SJCRH30 (cell line): Measurements from ENCODE around the gene OR52W1. TPM values are rescaled to one million over a fixed set of nuclear protein-coding genes. Genes with fewer than 3 reads are reported as not detected.

Experiments used
- DNase-seq, 2 experiments: peaks; one replicate each; pipeline ENCODE4 v3.0.0-alpha.2; 2015 to 2020
- H3K27ac ChIP-seq: fragments of 250-450 bp; sonication (Bioruptor Pico); 2 replicates; pipeline ENCODE4 v1.5.1; 2020; ENCODE audit warnings: mild to moderate bottlenecking, moderate library complexity
- H3K27me3 ChIP-seq: fragments of 250-450 bp; sonication (Bioruptor Pico); 2 replicates; pipeline ENCODE4 v1.5.1; 2020; ENCODE audit warnings: mild to moderate bottlenecking, moderate library complexity
- H3K36me3 ChIP-seq: fragments of 250-450 bp; sonication (Bioruptor Pico); 2 replicates; pipeline ENCODE4 v1.5.1; 2020; ENCODE audit warnings: mild to moderate bottlenecking, moderate library complexity
- H3K4me1 ChIP-seq: fragments of 250-450 bp; sonication (Bioruptor Pico); 2 replicates; pipeline ENCODE4 v1.5.1; 2020; ENCODE audit warnings: mild to moderate bottlenecking, moderate library complexity
- H3K4me3 ChIP-seq: fragments of 250-450 bp; sonication (Bioruptor Pico); 2 replicates; pipeline ENCODE4 v1.5.1; 2020; ENCODE audit warnings: mild to moderate bottlenecking, moderate library complexity
- H3K9me3 ChIP-seq: fragments of 250-450 bp; sonication (Bioruptor Pico); replicated peaks from 2 replicates; pipeline ENCODE4 v1.5.1; 2020; ENCODE audit warnings: mild to moderate bottlenecking, moderate library complexity
- total RNA-seq: library from RNA; depleted of rRNA; stranded (reverse); fragments of >200 nt; shearing (Covaris generic); gene quantifications from 2 replicates; pipeline ENCODE4 v1.2.3, GENCODE V29; 2014

OR52W1 gene
- total RNA-seq, 1 experiment from 2014 or later = not detected

DNA sequence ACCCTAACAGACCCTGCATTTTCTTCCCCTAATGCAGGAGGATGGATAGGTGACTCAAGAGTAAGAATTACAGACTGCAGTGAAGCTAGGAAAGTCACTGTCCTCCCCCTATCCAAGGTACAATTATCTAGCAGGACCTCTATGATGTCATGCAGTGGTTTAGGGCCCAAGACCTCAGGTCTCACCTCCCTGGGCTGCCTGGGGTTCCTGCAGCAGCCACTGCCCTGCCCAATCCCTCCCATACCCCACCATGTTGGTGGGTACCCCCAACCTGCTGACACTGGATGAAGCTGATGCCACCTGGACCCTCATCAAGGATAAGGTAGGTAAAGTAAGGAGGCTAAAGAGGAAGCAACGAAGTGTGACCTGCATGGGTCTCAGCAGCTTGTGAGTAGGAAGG is 6.3 kb downstream of the OR52W1 start, which contains the start of gene C11orf42:
TSS of gene C11orf42 (plus strand) at position 192 of the 400 bp plus-strand sequence. CDS start at position 251, 59 bp downstream.
- Histone ChIP-seq H3K4me3 (no peak within 1 kb of the TSS), H3K36me3 (no peaks in the 10 kb centered on the region), H3K4me1 (no peaks in the 10 kb centered on the region), H3K9me3 (no peaks in the 10 kb centered on the region), H3K27ac (no peak within 1 kb of the TSS), H3K27me3 (no peaks in the 10 kb centered on the region)
- DNase-seq = no peak

DNA sequence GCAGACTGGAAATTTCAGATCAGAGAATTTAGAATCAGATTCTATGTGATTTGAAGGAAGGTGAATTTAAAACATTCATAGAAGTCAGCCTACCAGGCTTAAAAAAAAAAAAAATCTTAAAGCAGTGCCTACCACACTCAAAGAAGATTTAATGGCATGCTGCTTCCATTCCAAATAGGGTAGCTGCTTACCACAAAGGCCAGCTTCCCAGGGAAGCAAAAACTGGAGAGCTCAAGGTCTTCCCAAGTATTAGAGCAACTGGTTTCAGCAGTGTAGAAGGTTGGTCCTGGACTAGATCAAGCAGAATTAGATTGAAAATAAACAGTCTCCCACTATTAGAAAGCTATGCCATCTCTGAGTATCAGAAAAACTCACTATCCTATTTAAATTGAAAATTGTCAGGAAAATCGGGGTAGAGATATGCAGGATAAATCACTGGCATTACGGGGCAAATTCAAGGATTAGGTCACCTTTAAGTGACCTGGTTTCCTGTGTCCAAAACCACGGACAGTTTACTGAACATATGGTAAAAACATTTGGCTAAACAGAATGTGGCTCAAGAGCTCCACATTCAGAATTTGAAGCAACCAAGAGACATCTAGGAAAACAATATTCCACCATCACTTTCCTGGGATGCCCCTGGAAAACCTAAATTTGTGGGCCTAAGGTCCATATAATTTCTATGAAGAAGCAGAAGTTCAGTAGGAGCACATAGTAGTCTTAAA is 7.6 kb downstream of the OR52W1 start:
- no peak overlapping the region for H3K4me3 ChIP-seq
- no peak overlapping the region for H3K27ac ChIP-seq
- H3K36me3 ChIP-seq = no peaks in the 10 kb centered on the region
- H3K4me1 ChIP-seq = no peaks in the 10 kb centered on the region
- H3K9me3 ChIP-seq = no peaks in the 10 kb centered on the region
- no peaks in the 10 kb centered on the region for H3K27me3 ChIP-seq
- DNase-seq = no peak

DNA sequence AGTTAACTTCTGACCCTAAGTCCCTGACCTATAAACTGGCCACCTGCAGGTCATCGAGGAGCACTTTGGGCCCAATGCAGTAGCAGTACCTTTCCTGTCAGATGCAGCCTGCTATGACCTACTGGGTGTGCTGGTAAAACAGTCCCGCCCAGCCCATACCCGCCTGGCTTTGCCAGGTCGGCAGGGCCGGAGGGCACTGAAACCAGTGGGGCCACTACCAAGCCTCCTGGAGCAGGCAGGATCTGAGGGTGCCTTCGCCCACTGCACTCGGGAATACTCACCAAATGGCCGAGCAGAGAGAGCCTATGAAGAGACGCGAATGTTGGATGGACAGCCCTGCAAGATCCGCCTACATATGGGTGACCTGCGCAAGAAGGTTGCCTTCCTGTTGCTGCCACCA is 10.8 kb downstream of the OR52W1 start:
- no peak overlapping the region for H3K4me3 ChIP-seq
- no peaks in the 10 kb centered on the region for H3K27me3 ChIP-seq
- H3K36me3 ChIP-seq = peaks cover 6% of the 10 kb centered on the region; the same call in 1 of the 2 replicates
- H3K27ac ChIP-seq = no peak overlapping the region
- no peaks in the 10 kb centered on the region for H3K9me3 ChIP-seq
- no peak for DNase-seq
- no peaks in the 10 kb centered on the region for H3K4me1 ChIP-seq

DNA sequence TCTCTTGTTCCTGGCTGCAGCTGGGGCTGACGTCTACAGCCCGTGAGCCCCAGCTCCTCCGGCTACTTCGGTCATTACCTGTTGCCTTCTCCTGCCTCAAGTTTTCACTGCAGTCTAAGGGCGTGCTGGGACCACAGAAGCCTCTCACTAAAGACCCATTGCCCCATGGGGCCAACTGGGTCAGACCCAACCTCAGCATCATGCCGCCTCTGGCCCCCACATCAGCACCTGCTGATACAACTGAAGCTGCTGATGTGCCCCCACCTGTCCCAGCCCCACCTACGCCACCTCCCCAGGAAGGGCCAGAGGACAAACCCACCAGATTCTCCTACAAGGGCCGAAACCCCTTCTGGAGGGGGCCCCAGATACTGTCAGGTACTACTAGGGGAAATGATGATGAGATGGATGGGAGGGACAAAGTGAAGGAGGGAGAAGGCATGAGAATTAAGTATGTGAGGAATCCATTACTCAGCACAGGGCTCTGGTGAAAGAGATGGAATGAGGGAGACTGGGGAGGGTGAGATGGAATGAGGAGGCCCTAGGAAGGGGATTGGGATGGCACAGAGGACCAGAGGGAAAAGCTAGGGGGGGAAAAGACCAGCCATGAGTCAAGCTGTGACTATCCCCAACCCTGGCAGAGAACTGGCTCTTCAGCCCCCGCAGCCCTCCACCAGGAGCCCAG is 11.4 kb downstream of the OR52W1 start:
- no peak for DNase-seq
- Histone ChIP-seq H3K36me3 (peaks cover 6% of the 10 kb centered on the region; the same call in 1 of the 2 replicates), H3K27ac (no peak overlapping the region), H3K4me1 (no peaks in the 10 kb centered on the region), H3K4me3 (no peak overlapping the region), H3K27me3 (no peaks in the 10 kb centered on the region), H3K9me3 (no peaks in the 10 kb centered on the region)

DNA sequence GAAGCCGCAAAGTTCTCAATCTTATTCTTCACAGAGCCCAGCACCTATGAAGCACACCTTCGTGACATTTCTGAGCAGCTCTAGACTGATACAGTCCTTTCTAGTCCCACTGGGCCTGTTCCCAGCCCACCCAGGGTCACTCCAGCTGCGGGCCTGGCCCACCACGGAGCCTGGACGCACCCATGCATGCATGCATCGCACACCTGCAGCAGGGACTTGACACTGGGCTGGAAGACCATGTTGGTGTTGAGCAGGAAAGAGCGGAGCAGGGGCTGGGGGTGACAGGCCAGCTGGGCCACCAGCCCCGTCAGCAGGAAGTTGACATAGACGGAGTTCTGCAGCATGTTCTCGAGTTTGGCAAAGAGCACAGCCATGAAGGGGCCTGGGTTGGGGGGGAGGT is 15.5 kb downstream of the OR52W1 start:
- DNase-seq = no peak
- H3K4me1 ChIP-seq = no peaks in the 10 kb centered on the region
- no peaks in the 10 kb centered on the region for H3K27me3 ChIP-seq
- peaks cover 11% of the 10 kb centered on the region; the same call in 1 of the 2 replicates for H3K36me3 ChIP-seq
- H3K4me3 ChIP-seq = no peak overlapping the region
- H3K27ac ChIP-seq = no peak overlapping the region
- no peaks in the 10 kb centered on the region for H3K9me3 ChIP-seq

DNA sequence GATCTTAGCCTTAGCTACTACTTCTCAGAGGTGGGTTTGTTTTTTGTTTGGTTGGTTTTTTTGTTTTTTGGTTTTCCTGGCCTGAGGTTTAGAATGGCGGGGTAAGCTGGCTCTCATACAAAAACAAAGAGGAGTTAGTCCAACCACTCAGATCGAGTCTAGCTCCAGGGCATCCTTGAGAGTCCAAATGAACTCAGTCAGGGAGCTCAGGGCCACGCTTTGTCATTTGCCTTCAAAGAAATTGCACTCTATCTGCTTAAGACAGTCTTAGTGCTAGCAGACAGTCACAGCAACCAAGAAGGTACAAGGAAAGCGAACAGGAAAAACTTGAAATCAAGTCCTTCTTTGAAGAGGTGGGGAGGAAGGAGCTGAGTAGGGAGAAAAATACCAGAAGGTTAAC is 17.5 kb downstream of the OR52W1 start:
- Histone ChIP-seq H3K4me3 (no peak overlapping the region), H3K9me3 (no peaks in the 10 kb centered on the region), H3K4me1 (no peaks in the 10 kb centered on the region), H3K27me3 (no peaks in the 10 kb centered on the region), H3K36me3 (peaks cover 14% of the 10 kb centered on the region; the same call in 1 of the 2 replicates), H3K27ac (no peak overlapping the region)
- no peak for DNase-seq

DNA sequence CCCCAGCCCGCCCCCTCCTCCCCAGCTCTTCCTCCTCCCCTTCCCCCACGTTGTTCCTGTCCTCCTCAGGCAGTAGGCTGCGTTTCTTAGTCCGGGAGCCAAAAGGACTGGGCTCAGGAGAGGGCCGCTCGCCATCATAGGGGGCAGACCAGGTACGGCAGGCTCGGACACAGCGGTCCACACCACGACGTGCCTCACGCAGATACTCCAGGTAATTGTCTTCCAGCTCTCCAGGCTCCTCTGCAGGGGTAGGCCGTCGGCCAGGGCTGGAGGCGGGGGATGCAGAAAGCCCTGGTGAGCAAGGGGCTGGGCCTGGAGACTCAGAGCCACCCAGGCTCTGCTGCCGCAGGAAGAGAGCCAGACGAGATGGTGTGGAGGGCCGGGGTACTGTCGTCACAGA is 18.7 kb downstream of the OR52W1 start:
- H3K4me1 ChIP-seq = no peaks in the 10 kb centered on the region
- H3K4me3 ChIP-seq = no peak overlapping the region
- no peaks in the 10 kb centered on the region for H3K27me3 ChIP-seq
- H3K27ac ChIP-seq = no peak overlapping the region
- no peak for DNase-seq
- H3K36me3 ChIP-seq = peaks cover 17% of the 10 kb centered on the region; the same call in 1 of the 2 replicates
- no peaks in the 10 kb centered on the region for H3K9me3 ChIP-seq

DNA sequence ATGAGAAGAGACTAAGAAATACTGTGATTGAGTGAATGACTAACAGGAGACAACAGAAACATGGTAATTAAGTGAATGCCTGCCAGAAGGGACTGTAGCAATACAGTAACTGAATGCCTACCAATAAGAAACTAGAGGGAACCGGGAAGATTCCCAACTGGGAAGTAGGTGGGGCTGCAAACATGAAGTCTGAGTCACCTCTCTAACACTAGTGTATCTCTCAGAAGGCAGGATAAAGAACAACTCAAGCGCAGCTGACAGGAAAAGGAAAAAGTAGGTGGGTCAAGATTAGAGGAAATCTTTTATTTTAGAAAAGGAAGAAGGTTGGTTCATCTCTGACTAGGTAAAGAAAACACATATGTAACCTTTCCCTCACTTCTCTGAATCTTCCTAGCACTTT is 20.3 kb downstream of the OR52W1 start:
- H3K4me1 ChIP-seq = no peaks in the 10 kb centered on the region
- no peaks in the 10 kb centered on the region for H3K27me3 ChIP-seq
- no peak overlapping the region for H3K27ac ChIP-seq
- H3K36me3 ChIP-seq = peaks cover 14% of the 10 kb centered on the region; the same call in 1 of the 2 replicates
- H3K9me3 ChIP-seq = no peaks in the 10 kb centered on the region
- no peak for DNase-seq
- H3K4me3 ChIP-seq = no peak overlapping the region

DNA sequence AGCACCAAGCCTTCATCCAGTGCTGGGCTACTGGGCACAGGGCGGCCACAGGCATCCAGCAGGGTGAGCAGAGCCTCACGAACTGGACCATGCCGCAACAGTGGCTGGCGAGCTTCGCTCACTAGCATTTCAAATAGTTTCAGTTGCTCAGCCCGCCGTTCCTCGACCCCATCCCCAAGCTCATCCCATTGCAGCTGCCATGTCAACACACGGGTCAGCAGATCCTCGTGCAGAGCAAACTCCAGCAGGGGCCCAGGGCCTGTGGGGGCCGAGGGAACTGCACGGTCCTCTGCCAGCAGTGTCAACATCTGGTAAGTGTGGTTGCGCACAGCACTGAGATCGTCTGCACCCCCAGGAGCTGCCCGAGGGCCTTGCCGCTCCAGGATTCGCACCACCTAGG is 24.8 kb downstream of the OR52W1 start:
- no peaks in the 10 kb centered on the region for H3K4me1 ChIP-seq
- no peak for DNase-seq
- no peak overlapping the region for H3K4me3 ChIP-seq
- H3K27me3 ChIP-seq = no peaks in the 10 kb centered on the region
- H3K27ac ChIP-seq = no peak overlapping the region
- H3K36me3 ChIP-seq = peaks cover 9% of the 10 kb centered on the region; the same call in 1 of the 2 replicates
- no peaks in the 10 kb centered on the region for H3K9me3 ChIP-seq

DNA sequence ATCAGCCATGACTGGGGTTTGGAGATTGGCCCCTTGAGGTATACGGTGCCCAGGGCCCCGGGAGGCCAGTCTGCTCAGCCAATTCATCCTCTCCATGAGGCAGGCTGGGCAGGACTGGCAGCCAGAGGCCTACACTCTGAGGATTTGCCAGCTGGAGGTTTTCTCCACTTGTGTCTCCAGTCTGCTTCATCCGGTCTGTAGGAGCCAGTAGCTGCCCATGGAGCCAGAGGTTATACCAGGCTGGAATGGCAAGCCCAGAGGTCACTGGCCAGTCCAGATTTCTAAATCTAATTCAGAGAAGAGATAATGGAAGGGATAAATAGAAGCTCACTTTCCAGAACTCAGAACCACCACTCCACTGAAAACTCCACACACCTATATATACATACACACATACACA is 25.4 kb downstream of the OR52W1 start:
- Histone ChIP-seq H3K4me3 (no peak overlapping the region), H3K36me3 (peaks cover 9% of the 10 kb centered on the region; the same call in 1 of the 2 replicates), H3K27me3 (no peaks in the 10 kb centered on the region), H3K9me3 (no peaks in the 10 kb centered on the region), H3K27ac (no peak overlapping the region), H3K4me1 (no peaks in the 10 kb centered on the region)
- no peak for DNase-seq

DNA sequence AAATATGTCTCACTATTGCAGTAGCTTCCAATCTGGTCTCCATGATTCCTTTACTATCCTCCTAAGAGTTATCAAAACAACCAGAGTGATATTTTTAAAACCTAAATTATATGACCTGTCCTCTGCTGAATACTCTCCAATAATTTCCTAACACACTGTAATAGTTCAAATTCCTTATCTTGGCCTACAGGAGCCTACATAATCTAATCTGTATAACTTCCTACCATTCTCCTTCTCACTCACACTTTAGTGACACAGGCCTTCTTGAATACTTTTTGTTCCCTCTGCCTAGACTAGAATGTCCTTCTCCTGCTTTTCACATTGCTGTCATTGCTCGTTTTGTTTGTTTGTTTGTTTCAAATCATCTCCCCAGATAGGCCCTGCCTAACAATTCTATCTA is 26.0 kb downstream of the OR52W1 start:
- Histone ChIP-seq H3K36me3 (peaks cover 9% of the 10 kb centered on the region; the same call in 1 of the 2 replicates), H3K4me3 (no peak overlapping the region), H3K27ac (no peak overlapping the region), H3K4me1 (no peaks in the 10 kb centered on the region), H3K9me3 (no peaks in the 10 kb centered on the region), H3K27me3 (no peaks in the 10 kb centered on the region)
- no peak for DNase-seq

DNA sequence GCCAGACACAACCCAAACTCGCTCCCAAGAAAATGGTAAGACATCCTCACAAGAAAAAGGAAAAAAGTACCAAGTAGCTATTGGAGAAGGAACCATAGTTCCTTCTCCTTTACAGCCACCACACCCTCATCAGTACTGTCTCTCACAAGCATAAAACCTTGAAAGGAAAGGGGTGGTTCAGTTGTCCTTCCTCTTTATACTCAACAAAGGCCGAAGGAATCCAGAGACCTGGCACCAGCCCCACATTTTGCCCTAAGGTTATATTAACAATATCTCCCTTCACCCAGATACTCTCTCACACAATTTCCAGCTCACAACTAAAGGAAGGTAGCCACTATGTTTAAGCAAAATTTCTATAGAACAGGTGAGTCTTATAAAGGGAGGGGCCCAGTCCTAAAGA is 26.9 kb downstream of the OR52W1 start:
- no peak overlapping the region for H3K4me3 ChIP-seq
- no peak overlapping the region for H3K27ac ChIP-seq
- H3K4me1 ChIP-seq = no peaks in the 10 kb centered on the region
- H3K36me3 ChIP-seq = peaks cover 6% of the 10 kb centered on the region; the same call in 1 of the 2 replicates
- DNase-seq = no peak
- H3K27me3 ChIP-seq = no peaks in the 10 kb centered on the region
- no peaks in the 10 kb centered on the region for H3K9me3 ChIP-seq

DNA sequence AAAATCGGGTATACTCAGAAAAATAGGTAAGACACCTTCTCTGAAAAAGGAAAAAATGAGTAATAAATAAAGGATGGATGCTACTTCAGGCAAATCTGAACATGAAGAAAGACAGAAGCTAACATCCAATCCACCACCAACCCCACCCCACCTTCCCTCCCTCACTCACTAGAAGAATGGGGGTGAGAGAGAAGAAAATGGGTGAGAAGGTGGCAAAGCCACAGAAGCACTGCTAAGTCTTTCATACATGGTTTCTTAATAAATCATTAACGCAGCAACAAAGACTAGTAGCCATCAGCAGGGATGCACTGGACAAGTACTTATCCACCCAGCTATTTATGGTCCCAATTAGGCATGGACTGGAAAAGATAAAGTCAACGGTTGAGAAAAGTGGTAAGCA is 29.5 kb downstream of the OR52W1 start:
- H3K9me3 ChIP-seq = no peaks in the 10 kb centered on the region
- no peaks in the 10 kb centered on the region for H3K27me3 ChIP-seq
- H3K4me3 ChIP-seq = no peak overlapping the region
- no peak overlapping the region for H3K27ac ChIP-seq
- no peaks in the 10 kb centered on the region for H3K36me3 ChIP-seq
- no peak for DNase-seq
- no peaks in the 10 kb centered on the region for H3K4me1 ChIP-seq

DNA sequence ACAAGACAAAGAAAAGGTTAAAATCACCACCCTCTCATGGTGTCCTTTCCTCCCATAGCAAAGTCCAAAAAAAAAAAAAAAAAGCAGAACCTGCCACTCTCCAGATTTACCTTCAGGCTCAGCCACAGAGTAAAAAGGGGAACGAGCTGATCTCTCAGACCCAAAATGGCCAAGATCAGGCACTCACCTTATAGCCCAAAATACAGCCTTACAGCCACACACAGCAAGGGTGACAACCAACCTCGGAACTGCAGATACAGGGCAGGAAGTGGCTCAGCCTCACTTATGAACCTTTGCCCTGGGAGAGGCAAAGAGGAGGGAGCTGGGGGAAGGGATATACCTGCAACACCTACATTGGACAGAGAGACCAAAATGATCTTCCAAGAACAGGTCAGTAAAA is 30.9 kb downstream of the OR52W1 start:
- DNase-seq = no peak
- H3K27me3 ChIP-seq = no peaks in the 10 kb centered on the region
- H3K4me1 ChIP-seq = no peaks in the 10 kb centered on the region
- no peaks in the 10 kb centered on the region for H3K36me3 ChIP-seq
- H3K9me3 ChIP-seq = no peaks in the 10 kb centered on the region
- no peak overlapping the region for H3K27ac ChIP-seq
- H3K4me3 ChIP-seq = no peak overlapping the region

DNA sequence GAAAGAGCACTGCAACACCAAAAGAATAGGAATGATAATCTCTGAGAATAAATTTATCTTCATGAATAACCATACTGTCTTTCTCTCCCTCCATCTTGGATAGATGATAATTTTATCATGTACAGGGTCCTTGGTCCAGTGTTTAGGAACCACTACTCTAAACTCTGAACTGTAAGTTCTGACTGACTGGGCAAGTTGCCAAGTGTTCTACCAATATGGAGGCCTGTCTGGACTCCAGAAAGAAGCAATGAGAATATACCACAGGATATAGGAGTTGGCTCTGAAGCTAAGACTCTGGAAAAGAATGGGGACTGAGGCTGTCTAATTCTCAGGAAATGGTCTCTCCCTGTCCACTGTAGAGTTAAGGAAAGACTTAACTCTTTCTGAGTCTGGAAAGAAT is 33.9 kb downstream of the OR52W1 start:
- H3K4me3 ChIP-seq = no peak overlapping the region
- no peak overlapping the region for H3K27ac ChIP-seq
- no peaks in the 10 kb centered on the region for H3K27me3 ChIP-seq
- no peaks in the 10 kb centered on the region for H3K9me3 ChIP-seq
- no peaks in the 10 kb centered on the region for H3K36me3 ChIP-seq
- no peaks in the 10 kb centered on the region for H3K4me1 ChIP-seq
- DNase-seq = peak in 1 of 2 experiments; percentile 2
